Brain microvascular endothelial cell (primary cell): ENCODE data around the gene ARID3B.

Experiments
- DNase-seq: peaks from one replicate; pipeline ENCODE4 v3.0.0-alpha.2; 2020
- H3K27ac ChIP-seq: fragments of 250-450 bp; sonication (Bioruptor Pico); 2 replicates; pipeline ENCODE4 v1.5.1; 2020; ENCODE audit warnings: mild to moderate bottlenecking, moderate library complexity
- H3K27me3 ChIP-seq: fragments of 250-450 bp; sonication (Bioruptor Pico); replicated peaks from 2 replicates; pipeline ENCODE4 v1.5.1; 2020; ENCODE audit warnings: mild to moderate bottlenecking
- H3K36me3 ChIP-seq: fragments of 250-450 bp; sonication (Bioruptor Pico); replicated peaks from 2 replicates; pipeline ENCODE4 v1.5.1; 2020; ENCODE audit warnings: mild to moderate bottlenecking
- H3K4me3 ChIP-seq: 2 replicates; pipeline ENCODE4 v1.5.1; 2011; ENCODE audit warnings: low read depth, mild to moderate bottlenecking, control low read depth, low read length, moderate library complexity
- CTCF ChIP-seq: IDR thresholded peaks from 2 replicates; pipeline ENCODE4 v1.5.1; 2011; ENCODE audit warnings: low read depth, mild to moderate bottlenecking, moderate library complexity, low read length, control low read depth, inconsistent platforms; ENCODE audit errors: missing control alignments
- in situ Hi-C: cut with HindIII; loops from 2 replicates; pipeline ENCODE4 v1.10.0; 2017; ENCODE audit warnings: low sequenced_read_pairs, low pct_ligation_motif_present

Gene ARID3B

GRCh38 chr15:74611341-74611740, 70.3 kb downstream of the ARID3B start:
- in situ Hi-C loops = no loop called here
- Histone ChIP-seq H3K27ac (no peak overlapping the region), H3K36me3 (no peaks in the 10 kb centered on the region), H3K27me3 (peaks cover 5% of the 10 kb centered on the region), H3K4me3 (no peak overlapping the region)
- DNase-seq = no peak
- no peak for TF ChIP-seq CTCF

- Histone ChIP-seq H3K27me3 (peaks cover 5% of the 10 kb centered on the region), H3K27ac (no peak overlapping the region), H3K4me3 (no peak overlapping the region), H3K36me3 (no peaks in the 10 kb centered on the region)
- DNase-seq = no peak
- TF ChIP-seq CTCF = no peak
- in situ Hi-C loops = no loop called here
These were observed 70.8 kb downstream of the ARID3B start for GRCh38 chr15:74611834-74612233.

DNA sequence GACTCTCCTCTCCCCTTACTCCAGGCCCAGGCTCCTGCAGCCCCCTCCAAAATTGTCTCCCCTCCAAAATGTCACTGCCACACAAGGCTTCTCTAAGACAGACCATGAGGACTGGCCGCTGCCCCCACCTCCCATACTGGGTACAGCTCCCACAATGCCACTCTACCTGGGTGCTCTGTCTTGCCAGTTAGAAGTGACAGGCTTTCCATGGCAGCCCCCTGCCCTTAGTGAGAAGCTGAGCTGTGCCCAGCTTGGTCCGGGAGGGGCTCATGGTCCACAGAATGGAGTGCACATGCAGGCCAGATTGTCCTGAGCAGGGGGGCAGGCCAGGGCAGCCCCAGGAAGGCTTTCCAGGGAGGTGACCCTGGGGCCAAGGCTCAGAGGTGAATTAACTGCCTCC, 71.7 kb downstream of the ARID3B start:
- peaks cover 5% of the 10 kb centered on the region for H3K27me3 ChIP-seq

DNA sequence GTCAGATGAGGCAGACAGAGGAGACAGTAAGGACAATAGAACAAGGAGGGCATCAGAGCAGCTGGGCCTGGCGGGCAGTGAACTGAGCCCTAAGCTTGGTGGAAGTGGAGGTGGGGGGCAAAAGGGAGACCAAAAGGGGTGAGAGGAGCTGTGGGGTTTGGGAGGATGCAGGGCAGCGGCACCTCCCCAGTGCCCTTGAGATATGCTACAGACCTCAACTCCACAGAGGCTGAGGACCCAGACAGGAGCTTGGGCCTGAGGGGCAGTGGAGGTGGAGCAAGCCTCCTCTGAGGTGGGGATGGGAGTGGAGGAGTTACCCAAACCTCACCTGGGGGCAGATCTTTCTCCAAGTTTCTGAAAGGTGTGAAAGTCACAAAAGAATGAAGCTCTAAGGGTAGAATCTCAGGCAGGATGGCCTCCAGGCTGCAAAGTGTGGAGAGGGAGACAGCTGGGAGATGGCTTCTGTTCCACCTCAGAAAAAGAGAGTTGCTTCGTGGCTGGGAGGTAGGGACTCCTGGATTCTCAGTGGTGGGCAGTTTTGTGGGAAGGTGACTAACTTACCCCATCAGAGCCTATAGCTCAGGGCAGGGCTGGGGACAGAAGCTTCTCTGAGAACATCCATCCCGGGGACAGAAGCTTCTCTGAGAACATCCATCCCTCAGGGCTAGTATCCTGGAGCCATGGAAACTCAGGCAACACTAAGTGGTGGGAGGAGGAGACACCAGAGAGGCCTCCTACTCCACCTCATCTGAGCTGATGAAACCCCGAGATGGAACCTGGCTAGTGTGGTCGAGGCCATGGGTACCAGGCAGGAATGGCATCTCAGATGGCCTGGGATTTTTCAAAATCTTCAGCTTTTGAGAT, 72.3 kb downstream of the ARID3B start:
- H3K4me3 ChIP-seq = no peak overlapping the region
- no peak for DNase-seq
- H3K36me3 ChIP-seq = no peaks in the 10 kb centered on the region
- TF ChIP-seq CTCF = no peak
- H3K27ac ChIP-seq = no peak overlapping the region
- peaks cover 5% of the 10 kb centered on the region for H3K27me3 ChIP-seq
- in situ Hi-C loops = no loop called here

More for the DNA sequence above, 71.7 kb downstream of the ARID3B start:
- Histone ChIP-seq H3K4me3 (no peak overlapping the region), H3K27ac (no peak overlapping the region), H3K36me3 (no peaks in the 10 kb centered on the region)
- DNase-seq = no peak
- no peak for TF ChIP-seq CTCF
- in situ Hi-C loops = no loop called here

- TF ChIP-seq CTCF = no peak
- in situ Hi-C loops = no loop called here
- no peak for DNase-seq
- H3K36me3 ChIP-seq = no peaks in the 10 kb centered on the region
- H3K4me3 ChIP-seq = peak overlapping the region; percentile 95
- peaks cover 5% of the 10 kb centered on the region for H3K27me3 ChIP-seq
- H3K27ac ChIP-seq = no peak overlapping the region
These were observed 73.1 kb downstream of the ARID3B start for GRCh38 chr15:74613953-74614743.
